GM10266 (cell line): Measurements from ENCODE around the gene IGFBP5.

Experiments
- DNase-seq: peaks from one replicate; pipeline ENCODE4 v3.0.0; 2012; ENCODE audit errors: extremely low spot score
- TF ChIP-seq, protein P1 (sequence below): IDR thresholded peaks from 2 replicates; pipeline ENCODE4 v1.5.1; 2012; ENCODE audit warnings: mild to moderate bottlenecking, low read depth; ENCODE audit not compliant: control insufficient read depth, insufficient read depth; ENCODE audit errors: missing control alignments

The IGFBP5 gene

DNA sequence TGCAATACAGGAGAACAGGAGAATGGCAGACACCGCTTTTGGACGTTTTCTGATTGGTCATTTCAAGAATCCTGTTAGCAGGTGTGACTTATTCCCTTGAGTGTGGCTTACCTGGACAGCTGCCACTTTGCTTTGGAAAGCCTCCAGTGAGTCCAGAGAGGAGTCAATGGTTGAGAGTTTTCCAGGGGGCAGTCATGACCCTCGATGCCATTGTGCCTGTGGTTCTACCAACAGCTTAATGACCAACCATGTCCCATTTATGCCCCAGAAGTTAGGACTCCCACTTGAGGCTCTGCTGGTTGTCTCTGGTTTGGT lies 49.8 kb downstream of the IGFBP5 start:
- no peak for DNase-seq
- TF ChIP-seq, protein P1, sequence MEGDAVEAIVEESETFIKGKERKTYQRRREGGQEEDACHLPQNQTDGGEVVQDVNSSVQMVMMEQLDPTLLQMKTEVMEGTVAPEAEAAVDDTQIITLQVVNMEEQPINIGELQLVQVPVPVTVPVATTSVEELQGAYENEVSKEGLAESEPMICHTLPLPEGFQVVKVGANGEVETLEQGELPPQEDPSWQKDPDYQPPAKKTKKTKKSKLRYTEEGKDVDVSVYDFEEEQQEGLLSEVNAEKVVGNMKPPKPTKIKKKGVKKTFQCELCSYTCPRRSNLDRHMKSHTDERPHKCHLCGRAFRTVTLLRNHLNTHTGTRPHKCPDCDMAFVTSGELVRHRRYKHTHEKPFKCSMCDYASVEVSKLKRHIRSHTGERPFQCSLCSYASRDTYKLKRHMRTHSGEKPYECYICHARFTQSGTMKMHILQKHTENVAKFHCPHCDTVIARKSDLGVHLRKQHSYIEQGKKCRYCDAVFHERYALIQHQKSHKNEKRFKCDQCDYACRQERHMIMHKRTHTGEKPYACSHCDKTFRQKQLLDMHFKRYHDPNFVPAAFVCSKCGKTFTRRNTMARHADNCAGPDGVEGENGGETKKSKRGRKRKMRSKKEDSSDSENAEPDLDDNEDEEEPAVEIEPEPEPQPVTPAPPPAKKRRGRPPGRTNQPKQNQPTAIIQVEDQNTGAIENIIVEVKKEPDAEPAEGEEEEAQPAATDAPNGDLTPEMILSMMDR, result no peak

DNA sequence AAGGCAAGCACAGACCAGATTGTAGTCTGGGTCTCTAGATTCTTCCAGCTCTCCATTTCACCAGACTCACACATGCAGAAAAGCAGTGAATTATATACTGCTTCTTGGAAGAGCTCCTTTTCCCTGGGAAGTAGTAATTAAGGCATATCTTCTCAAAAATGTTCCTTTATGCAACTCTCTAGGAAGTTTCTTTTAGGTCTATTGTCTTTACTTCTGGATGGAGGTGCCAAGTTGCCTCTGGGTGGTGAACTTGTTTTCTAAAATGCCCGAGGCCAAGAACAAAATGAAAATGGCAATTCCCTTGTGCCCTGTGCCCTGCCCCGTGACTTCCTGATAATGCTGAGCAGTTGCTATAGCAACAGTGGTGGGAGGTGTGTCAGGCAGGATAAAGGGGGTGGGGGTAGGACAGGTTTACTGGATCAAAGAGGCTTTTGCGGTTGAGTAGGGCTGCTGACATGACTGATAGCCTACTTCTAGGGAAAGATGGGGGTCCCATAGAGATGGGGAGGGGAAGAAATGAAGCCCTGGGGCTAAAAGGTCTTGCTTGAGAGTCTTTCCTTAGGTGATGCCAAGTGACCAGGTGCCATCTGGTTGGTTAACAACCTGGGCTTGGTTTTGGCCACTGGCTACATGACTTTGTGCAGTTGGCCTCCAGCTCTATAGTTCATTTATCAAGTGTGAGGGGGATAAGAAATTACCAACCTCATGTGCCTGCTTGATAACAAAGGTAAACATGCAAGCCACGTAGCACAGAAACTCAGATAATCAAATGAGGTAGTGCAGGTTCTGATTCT lies 50.3 kb downstream of the IGFBP5 start:
- no peak for DNase-seq
- TF ChIP-seq, protein P1, result no peak

DNA sequence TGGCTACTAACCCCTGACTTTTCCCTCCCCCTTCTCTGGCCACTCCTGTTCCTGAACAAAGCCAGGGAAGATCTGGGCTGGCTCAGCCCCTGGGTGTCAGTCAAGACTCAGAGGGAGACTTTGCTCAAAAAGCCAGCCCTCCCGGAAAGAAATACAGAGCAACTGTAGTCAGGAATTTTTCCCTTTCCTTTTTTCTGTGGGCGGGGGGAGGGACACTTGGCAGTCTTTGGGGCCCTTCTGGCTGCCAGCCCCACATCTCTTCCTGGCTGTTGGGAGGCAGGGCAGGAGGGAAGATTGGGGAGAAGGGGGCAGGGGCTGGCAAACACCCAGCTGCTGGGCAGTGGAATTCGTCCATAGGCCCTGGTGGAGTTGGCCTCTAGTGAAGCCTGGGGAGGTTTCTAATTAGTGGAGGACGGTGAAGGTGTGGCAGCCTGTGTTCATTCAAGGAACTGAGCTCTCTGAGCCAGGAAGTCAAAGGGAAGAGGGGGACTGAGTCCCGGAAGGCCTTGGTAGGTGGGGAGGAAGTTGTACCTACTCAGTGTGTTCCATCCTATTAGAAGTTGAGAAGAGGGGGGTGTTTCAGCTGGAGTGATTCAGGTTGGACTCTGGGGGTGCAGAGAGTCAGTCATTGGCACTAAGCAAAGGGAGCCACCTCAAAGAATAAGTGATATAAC lies 51.2 kb downstream of the IGFBP5 start:
- DNase-seq, result no peak
- TF ChIP-seq, protein P1, result no peak

DNA sequence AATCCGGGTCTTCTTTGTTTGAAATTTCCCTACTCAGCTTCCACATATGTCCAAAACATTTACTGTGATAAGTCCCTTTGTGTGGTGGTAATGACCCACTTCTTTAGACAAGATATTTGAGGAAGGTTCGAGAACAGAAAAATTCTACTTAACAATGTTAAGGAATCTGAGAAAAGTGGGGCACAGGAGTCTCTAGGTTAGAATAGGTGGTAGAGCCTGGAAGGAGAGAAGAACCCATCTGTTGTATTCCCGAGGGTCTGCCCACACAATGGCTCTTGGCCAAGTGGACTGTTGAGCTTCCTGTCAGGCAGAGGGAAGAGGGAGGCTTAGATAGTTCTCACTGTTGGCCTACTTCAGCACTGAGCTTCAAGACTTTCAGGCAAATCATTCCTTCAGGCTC lies 57.9 kb downstream of the IGFBP5 start:
- TF ChIP-seq, protein P1, result no peak
- no peak for DNase-seq

DNA sequence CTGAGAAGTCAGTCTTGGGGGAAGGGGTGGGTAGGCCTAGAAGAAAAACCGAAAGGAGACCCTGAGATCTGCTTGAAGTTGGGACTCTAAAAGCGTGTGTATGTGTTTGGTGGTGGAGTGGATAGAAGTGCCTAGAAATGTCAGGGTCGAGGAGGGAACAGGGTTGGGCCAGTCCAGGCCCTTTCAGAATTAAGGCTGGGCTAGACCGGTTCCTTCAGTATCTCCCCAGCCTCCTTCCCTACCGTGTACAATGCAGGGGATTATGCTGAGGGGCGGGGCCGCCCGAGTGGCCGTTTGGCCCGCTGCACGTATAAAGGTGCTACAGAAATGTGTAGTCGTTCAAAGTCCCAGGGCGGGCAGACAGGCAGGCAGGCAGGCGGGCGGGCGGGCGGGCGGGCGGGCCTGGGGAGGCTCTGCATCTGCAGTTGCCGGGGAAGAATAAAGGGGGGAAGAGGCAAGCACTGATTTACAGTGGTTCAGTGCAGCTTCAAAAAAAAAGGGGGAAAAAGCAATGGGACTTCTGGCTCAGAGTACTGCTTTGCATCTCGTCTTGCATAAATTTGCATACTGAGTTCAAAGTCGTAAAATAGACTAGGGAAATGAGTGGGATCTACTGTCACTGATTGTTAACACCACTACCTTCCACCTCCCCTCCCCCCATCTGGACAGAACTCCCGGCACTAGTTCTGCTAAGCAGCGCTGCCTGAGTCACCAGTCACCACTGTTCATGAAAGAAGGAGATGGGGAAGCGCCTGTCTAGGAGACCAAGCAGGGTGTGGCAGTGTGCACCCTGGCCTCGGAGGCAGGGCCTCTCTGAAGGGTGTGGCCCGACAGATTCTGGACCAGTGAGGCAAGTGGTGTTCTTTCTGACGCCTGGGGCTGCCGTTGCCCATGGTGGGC lies 58.5 kb downstream of the IGFBP5 start:
- DNase-seq, result no peak
- TF ChIP-seq, protein P1, result no peak

DNA sequence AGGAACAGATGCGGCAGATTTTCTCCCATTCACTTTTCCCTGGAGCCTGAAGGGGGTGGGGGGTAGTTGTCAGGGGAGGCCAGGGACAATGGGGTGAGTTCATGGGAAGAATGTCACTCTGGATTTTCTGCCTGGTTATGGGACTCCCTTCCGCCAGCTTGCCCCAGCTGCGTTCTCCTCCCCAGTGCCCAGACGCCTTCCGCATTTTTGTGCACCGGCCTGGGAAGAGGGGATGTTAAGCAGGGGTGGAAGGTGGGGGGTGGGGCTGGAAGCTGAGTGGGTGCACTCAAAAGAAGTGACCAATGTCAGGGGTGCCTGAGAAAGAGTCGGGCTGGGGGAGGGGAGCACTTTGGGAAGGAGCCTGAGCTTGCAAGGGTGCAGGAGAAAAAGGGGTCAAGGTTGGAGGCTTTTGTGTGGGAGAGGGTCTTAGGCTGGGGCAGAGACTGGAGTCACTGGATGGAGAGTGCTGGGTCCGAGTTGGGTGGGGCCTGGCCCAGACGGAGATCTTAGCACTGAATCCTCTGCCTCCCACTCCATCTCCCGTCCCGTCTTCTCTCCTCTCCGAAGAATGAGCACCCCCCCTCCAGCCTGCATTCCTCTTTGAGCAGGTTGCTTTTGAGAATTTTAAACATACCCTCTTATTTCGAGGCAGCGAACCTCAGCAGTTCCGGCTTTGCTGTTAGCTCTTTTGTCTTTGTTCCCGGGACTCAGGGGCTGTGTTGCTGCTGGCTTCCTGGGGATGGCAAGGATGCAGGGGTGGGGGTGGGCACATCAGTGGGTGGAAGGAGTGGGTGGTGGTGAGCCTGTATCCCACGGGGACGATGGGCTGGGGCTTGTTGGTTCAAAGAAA lies 59.4 kb downstream of the IGFBP5 start:
- no peak for DNase-seq
- TF ChIP-seq, protein P1, result no peak
